ENCODE measurements around the gene CDH22.

DNA sequence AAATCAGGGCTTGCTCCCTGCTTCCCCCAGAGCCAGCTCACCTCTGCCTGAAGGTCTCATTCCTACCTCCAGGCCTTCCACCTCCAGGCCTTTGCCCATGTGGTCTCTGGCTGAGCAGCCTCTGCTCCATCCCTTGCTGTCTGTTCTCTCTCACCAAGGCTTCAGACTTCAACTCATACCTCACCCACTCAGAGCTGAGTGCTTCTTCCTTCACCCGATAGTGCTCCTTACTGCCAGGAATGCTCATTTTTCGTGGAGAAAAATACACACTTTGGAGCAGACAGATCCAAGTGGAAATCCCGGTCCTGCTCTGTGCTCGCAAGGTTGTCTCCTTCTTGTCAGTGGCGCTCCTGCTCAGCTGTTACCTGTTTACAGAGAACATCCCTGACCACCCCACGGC is 7.0 kb upstream of the CDH22 start:
- TF ChIP-seq, protein P1, sequence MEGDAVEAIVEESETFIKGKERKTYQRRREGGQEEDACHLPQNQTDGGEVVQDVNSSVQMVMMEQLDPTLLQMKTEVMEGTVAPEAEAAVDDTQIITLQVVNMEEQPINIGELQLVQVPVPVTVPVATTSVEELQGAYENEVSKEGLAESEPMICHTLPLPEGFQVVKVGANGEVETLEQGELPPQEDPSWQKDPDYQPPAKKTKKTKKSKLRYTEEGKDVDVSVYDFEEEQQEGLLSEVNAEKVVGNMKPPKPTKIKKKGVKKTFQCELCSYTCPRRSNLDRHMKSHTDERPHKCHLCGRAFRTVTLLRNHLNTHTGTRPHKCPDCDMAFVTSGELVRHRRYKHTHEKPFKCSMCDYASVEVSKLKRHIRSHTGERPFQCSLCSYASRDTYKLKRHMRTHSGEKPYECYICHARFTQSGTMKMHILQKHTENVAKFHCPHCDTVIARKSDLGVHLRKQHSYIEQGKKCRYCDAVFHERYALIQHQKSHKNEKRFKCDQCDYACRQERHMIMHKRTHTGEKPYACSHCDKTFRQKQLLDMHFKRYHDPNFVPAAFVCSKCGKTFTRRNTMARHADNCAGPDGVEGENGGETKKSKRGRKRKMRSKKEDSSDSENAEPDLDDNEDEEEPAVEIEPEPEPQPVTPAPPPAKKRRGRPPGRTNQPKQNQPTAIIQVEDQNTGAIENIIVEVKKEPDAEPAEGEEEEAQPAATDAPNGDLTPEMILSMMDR (IDR thresholded peaks at IDR 0.05): no peak
- TF ChIP-seq POLR2A (IDR thresholded peaks at IDR 0.05): no peak
